Fibroblast of skin of right quadriceps (primary cell): ENCODE measurements around the gene XPO6.

Experiments
- DNase-seq: peaks from one replicate; pipeline ENCODE4 v3.0.0-alpha.2; 2013

Gene XPO6

GRCh38 chr16:28058839-28059589 lies 152.8 kb downstream of the XPO6 start:
- no peak for DNase-seq

DNA sequence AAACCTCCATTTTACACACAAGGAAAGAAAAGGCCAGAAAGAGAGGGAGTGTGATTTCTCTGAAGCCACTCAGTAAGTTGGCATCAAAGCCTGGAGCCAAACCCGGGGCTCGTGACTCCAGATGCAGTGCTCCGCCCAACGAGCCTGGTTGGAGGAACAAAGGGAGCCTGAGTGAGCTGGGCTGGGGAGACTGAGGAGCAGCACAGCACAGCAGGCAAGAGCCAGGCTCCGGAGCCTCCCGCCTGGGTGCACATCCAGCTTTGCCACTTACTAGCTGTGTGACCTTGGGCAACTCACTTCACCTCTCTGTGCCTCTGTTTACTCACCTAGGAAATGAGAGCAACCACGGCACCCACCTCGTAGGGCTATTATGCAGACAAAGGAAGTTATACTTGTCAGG lies 153.8 kb downstream of the XPO6 start:
- no peak for DNase-seq

GRCh38 chr16:28053461-28053860 lies 158.3 kb downstream of the XPO6 start:
- DNase-seq, result no peak

GRCh38 chr16:28052274-28053128 lies 159.3 kb downstream of the XPO6 start:
- DNase-seq, result no peak

DNA sequence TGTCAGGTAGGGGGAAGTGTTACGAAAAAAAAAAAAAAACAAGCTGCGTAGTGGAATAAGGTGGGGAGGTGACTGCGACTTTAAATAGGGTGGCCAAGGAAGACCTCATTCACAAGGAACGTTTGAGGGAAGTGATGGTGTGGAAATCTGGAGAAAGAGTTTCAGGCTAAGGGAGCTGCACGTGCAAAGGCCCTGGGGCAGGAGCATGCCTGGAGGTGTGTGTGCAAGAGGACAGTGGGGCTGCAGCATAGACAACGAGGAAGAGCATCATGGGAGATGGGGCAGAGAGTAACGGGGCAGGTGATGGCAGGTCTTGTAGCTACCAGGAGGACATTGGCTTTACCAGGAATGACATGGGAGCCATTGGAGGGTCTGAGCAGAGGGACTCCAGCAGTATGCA lies 160.3 kb downstream of the XPO6 start:
- no peak for DNase-seq
